GM12873 (cell line): ENCODE data around the gene MAML2.

Experiments used
- CTCF ChIP-seq: IDR thresholded peaks from 2 replicates; pipeline ENCODE4 v1.5.1; 2012; ENCODE audit warnings: low read depth, mild to moderate bottlenecking, moderate library complexity, low read length, control low read depth; ENCODE audit not compliant: insufficient read depth; ENCODE audit errors: missing control alignments

MAML2 gene

GRCh38 chr11:96147906-96148486 is 195.0 kb downstream of the MAML2 start:
- TF ChIP-seq CTCF, result no peak

DNA sequence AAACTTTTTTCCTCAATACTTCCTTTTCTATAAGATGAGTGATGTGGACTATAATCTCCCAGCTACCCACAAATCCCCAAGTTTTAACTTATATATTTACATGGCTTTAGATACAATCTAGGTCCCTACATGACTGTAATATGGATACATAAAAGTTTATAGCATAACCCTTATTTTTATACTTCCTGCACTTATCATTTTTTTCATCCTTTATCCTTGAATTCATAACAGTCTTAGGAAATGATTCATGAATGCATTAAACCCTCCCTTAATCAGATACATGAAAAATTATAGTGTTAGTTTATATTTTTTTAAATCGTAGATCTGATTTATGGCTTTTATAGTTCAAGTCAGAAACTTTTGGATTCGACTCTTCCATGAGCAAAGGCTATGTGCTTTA is 195.8 kb downstream of the MAML2 start:
- no peak for TF ChIP-seq CTCF

- no peak for TF ChIP-seq CTCF
These were observed 196.2 kb downstream of the MAML2 start for GRCh38 chr11:96146765-96147164.

GRCh38 chr11:96145163-96145585 is 197.8 kb downstream of the MAML2 start:
- no peak for TF ChIP-seq CTCF

- TF ChIP-seq CTCF, result no peak
These were observed 198.4 kb downstream of the MAML2 start for GRCh38 chr11:96144553-96144952.

- TF ChIP-seq CTCF, result no peak
These were observed 199.9 kb downstream of the MAML2 start for GRCh38 chr11:96143041-96143521.

GRCh38 chr11:96141626-96142025 is 201.4 kb downstream of the MAML2 start:
- TF ChIP-seq CTCF, result no peak

DNA sequence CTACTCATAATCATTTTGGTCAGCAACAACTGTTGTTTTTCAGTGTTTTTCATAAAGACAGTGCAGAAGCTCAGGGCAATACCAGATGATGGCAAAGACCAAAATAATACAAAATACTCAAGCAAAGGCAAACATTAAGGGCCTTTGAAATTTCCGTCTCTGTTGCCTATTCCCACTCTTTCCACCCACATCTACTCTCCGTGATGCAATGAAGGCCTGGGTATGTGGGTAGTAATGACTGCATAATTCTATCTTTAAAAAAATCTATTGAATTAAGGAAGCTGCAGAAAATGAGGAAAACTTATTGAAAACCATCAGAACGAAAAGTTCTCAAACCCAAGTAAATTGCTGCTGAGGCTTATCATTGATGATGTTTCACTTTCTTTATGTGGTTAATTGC is 203.3 kb downstream of the MAML2 start:
- TF ChIP-seq CTCF, result no peak
